ENCODE data around the gene PARVB. TPM values are rescaled to one million over a fixed set of nuclear protein-coding genes. Genes with fewer than 3 reads are reported as not detected.

Gene PARVB
- total and polyA plus RNA-seq, 10 of the 15 experiments (the other 5 are each of a cell fraction or from before 2014, with no cell fraction given), result 5.2 to 264 (median 76.0) TPM

DNA sequence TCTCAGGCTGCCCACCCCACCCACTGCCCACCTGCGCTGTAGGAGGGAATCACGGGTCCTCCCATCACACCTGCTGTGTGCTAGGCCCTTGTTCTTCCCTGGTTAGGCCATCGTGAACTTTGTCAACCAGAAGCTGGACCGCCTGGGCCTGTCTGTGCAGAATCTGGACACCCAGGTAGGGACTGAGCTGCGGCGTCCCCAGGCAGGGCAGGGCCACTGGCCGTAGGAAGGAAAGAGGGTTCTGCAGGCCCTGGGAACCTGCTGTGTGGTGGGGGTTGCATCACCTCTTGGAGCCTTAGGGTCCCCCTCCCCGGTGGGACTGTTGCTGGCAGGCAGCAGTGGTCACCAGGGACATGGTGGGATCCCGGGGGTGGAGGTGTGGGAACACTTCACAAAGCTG is 172.1 kb downstream of the PARVB start (continued):
- TF ChIP-seq SRF (IDR thresholded peaks at IDR 0.05; ENCODE audit: low read depth in 2 of 2, low read length in 2 of 2) (no peak), ZNF207 (IDR thresholded peaks at IDR 0.05; ENCODE audit: borderline replicate concordance) (no peak), YBX1 (IDR thresholded peaks at IDR 0.05) (no peak), ZNF592 (IDR thresholded peaks at IDR 0.05) (no peak), MEF2B (IDR thresholded peaks at IDR 0.05; ENCODE audit: partially characterized antibody, poor library complexity, severe bottlenecking) (no peak), ETV6 (conservative IDR thresholded peaks at IDR 0.05 in 1 of 2, IDR thresholded peaks at IDR 0.05 in 1 of 2; ENCODE audit: borderline replicate concordance in 1 of 2, low read depth in 1 of 2) (no peak), CREM (IDR thresholded peaks at IDR 0.05; ENCODE audit: low read depth) (no peak), TCF3 (IDR thresholded peaks at IDR 0.05; ENCODE audit: borderline replicate concordance, insufficient read depth, low read depth, low read length) (no peak)

DNA sequence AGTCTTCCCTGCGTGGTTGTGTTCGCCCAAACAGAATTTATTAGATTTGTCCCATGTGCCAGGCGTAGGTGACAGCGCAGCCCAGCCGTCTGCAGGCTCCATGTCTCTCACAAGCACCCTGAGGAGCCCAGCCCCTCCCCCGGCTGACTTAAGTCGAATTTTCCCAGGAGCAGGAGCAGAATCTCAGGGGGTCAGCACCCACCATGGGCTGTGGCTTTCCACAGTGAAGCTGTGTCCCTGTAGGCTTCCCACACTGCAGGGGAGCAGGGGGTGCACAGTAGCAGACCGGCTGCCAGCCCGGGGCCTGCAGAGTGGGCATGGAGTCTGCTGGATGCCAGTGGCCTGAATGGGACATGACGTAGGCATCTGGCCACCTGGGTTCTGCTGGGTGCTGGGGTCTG is 172.6 kb downstream of the PARVB start:
- 0 out of 4 replicates have a peak, but pooled peaks cover 0 to 2% of the 10 kb centered on the region in 2 experiments for H3K36me3 ChIP-seq (ENCODE audit: control insufficient read depth in 2 of 2, insufficient read depth in 2 of 2, low read length in 1 of 2)
- H3K79me2 ChIP-seq (ENCODE audit: control insufficient read depth, insufficient read depth, low read length), result no peaks in the 10 kb centered on the region
- H3K4me1 ChIP-seq (ENCODE audit: control insufficient read depth, insufficient read depth, low read length), result peaks cover 31% of the 10 kb centered on the region
- BruUV-seq (replicated peaks), result no TSS peak
- in situ Hi-C loops (cut with MboI), result no loop called here
- no peak overlapping the region for H3K4me3 ChIP-seq
- H2AFZ ChIP-seq (ENCODE audit: control insufficient read depth, low read depth, low read length), result no peak overlapping the region
- RAD21 ChIA-PET (ENCODE audit: unreplicated experiment), result no interaction called here
- intact Hi-C loops (cut with micrococcal nuclease; ENCODE audit: unreplicated experiment), result no loop called here
- whole genome bisulfite sequencing (ENCODE audit: insufficient coverage, insufficient replicate concordance, low lambda C conversion rate, missing lambda C conversion rate), result 87% methylated on average over 10 of the region's 10 CpGs
- SMC1A ChIA-PET (ENCODE audit: uncharacterized antibody, unreplicated experiment), result no interaction called here
- H4K20me1 ChIP-seq (ENCODE audit: control insufficient read depth, insufficient read depth), result no peaks in the 10 kb centered on the region
- H3K9ac ChIP-seq (ENCODE audit: control insufficient read depth, insufficient read depth, low read length), result no peak overlapping the region
- no peak for FAIRE-seq
- CTCF ChIA-PET, result interaction anchor here (1.8 kb wide), 1 partner anchor 111 kb away, joined by 4 read pairs; no protein-coding TSS in a partner anchor
- H3K27ac ChIP-seq (ENCODE audit: control insufficient read depth, insufficient read depth), result no peak overlapping the region
- no peak overlapping the region for H3K4me2 ChIP-seq (ENCODE audit: control insufficient read depth, insufficient read depth)
- no peaks in the 10 kb centered on the region for H3K9me3 ChIP-seq (replicated peaks; ENCODE audit: control insufficient read depth, insufficient read depth, low read length)
- no peak for DNase-seq (ENCODE audit: low read depth, low spot score)
- H3K27me3 ChIP-seq (replicated peaks in 1 of 2; ENCODE audit: control insufficient read depth in 2 of 2, insufficient read depth in 2 of 2, low read length in 1 of 2), result no peaks in the 10 kb centered on the region
- no peak for ATAC-seq
- POLR2A ChIA-PET, result no interaction called here
- TF ChIP-seq CREM (IDR thresholded peaks at IDR 0.05; ENCODE audit: low read depth), result no peak
- TF ChIP-seq SMC3 (IDR thresholded peaks at IDR 0.05; ENCODE audit: borderline replicate concordance, low read length), result no peak
- TF ChIP-seq, protein P1, sequence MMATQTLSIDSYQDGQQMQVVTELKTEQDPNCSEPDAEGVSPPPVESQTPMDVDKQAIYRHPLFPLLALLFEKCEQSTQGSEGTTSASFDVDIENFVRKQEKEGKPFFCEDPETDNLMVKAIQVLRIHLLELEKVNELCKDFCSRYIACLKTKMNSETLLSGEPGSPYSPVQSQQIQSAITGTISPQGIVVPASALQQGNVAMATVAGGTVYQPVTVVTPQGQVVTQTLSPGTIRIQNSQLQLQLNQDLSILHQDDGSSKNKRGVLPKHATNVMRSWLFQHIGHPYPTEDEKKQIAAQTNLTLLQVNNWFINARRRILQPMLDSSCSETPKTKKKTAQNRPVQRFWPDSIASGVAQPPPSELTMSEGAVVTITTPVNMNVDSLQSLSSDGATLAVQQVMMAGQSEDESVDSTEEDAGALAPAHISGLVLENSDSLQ (IDR thresholded peaks at IDR 0.05), result no peak
- TF ChIP-seq ZNF24 (IDR thresholded peaks at IDR 0.05), result no peak
- TF ChIP-seq YBX1 (IDR thresholded peaks at IDR 0.05), result no peak
- TF ChIP-seq, protein P2, sequence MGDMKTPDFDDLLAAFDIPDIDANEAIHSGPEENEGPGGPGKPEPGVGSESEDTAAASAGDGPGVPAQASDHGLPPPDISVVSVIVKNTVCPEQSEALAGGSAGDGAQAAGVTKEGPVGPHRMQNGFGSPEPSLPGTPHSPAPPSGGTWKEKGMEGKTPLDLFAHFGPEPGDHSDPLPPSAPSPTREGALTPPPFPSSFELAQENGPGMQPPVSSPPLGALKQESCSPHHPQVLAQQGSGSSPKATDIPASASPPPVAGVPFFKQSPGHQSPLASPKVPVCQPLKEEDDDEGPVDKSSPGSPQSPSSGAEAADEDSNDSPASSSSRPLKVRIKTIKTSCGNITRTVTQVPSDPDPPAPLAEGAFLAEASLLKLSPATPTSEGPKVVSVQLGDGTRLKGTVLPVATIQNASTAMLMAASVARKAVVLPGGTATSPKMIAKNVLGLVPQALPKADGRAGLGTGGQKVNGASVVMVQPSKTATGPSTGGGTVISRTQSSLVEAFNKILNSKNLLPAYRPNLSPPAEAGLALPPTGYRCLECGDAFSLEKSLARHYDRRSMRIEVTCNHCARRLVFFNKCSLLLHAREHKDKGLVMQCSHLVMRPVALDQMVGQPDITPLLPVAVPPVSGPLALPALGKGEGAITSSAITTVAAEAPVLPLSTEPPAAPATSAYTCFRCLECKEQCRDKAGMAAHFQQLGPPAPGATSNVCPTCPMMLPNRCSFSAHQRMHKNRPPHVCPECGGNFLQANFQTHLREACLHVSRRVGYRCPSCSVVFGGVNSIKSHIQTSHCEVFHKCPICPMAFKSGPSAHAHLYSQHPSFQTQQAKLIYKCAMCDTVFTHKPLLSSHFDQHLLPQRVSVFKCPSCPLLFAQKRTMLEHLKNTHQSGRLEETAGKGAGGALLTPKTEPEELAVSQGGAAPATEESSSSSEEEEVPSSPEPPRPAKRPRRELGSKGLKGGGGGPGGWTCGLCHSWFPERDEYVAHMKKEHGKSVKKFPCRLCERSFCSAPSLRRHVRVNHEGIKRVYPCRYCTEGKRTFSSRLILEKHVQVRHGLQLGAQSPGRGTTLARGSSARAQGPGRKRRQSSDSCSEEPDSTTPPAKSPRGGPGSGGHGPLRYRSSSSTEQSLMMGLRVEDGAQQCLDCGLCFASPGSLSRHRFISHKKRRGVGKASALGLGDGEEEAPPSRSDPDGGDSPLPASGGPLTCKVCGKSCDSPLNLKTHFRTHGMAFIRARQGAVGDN (IDR thresholded peaks at IDR 0.05), result no peak

Data from GM12878 (cell line).